Panc1 (cell line): ENCODE data around the gene ZNF519. TPM values are rescaled to one million over a fixed set of nuclear protein-coding genes. Genes with fewer than 3 reads are reported as not detected.

Experiments
- ATAC-seq: fragments of 200-7000 bp; cut with Tn5 transposase; 2 replicates; pipeline ENCODE4 v1.9.1; 2020; ENCODE audit warnings: mild to moderate bottlenecking, moderate library complexity
- BruUV-seq: library from RNA; stranded (reverse); fragments of 400-500 nt; replicated peaks from 2 replicates; lab custom pipeline; 2021; lab: Mats Ljungman, UMichigan
- CTCF ChIA-PET: fragments of 300-600 bp; sonication (Branson Sonifier 250); formaldehyde crosslinking; loops from one replicate; lab custom pipeline; 2022; ENCODE audit warnings: antibody characterized with exemption; lab: Charles Lee
- POLR2A ChIA-PET: fragments of 300-600 bp; sonication (Branson Sonifier 250); formaldehyde crosslinking; loops from one replicate; lab custom pipeline; 2022; ENCODE audit warnings: antibody characterized with exemption; lab: Charles Lee
- DNase-seq: peaks from one replicate; pipeline ENCODE4 v3.0.0-alpha.2; 2010; ENCODE audit warnings: low read depth, low spot score
- H3K27ac ChIP-seq: 2 replicates; pipeline ENCODE4 v1.5.1; 2011; ENCODE audit warnings: mild to moderate bottlenecking, low read length, inconsistent platforms
- H3K27me3 ChIP-seq: fragments of 200-500 bp; sonication (Bioruptor generic); 2 replicates; pipeline ENCODE4 v1.6.0; 2014; ENCODE audit warnings: low read length, inconsistent platforms; ENCODE audit not compliant: control insufficient read depth, insufficient read depth
- H3K36me3 ChIP-seq: fragments of 200-500 bp; sonication (Bioruptor generic); 2 replicates; pipeline ENCODE4 v1.5.1; 2014; ENCODE audit warnings: inconsistent platforms, mild to moderate bottlenecking, low read length, moderate library complexity; ENCODE audit not compliant: control insufficient read depth, insufficient read depth
- H3K4me1 ChIP-seq: 2 replicates; pipeline ENCODE4 v1.5.1; 2011; ENCODE audit warnings: inconsistent platforms, mild to moderate bottlenecking, low read length, moderate library complexity; ENCODE audit not compliant: control insufficient read depth, insufficient read depth
- H3K4me3 ChIP-seq, 2 experiments: 2 replicates each; pipeline ENCODE4 v1.5.1; 2011 to 2012; ENCODE audit warnings: low read depth in 2 of 2, low read length in 2 of 2, mild to moderate bottlenecking in 2 of 2, inconsistent platforms in 1 of 2, moderate library complexity in 1 of 2
- H3K9me3 ChIP-seq: fragments of 200-500 bp; sonication (Bioruptor generic); 2 replicates; pipeline ENCODE4 v1.5.1; 2014; ENCODE audit warnings: low read depth, mild to moderate bottlenecking, inconsistent platforms, low read length, moderate library complexity; ENCODE audit not compliant: control insufficient read depth, insufficient read depth
- POLR2AphosphoS5 ChIP-seq: IDR thresholded peaks from 2 replicates; pipeline ENCODE4 v1.6.1; 2012; ENCODE audit warnings: mild to moderate bottlenecking, low read depth, low read length, moderate library complexity
- SIN3A ChIP-seq: IDR thresholded peaks from 2 replicates; pipeline ENCODE4 v1.6.1; 2012; ENCODE audit warnings: low read depth, mild to moderate bottlenecking, low read length, moderate library complexity, borderline replicate concordance; ENCODE audit not compliant: insufficient read depth
- TCF7L2 ChIP-seq: IDR thresholded peaks from 2 replicates; pipeline ENCODE4 v1.6.1; 2011; ENCODE audit warnings: mild to moderate bottlenecking, low read depth, low read length, inconsistent platforms
- in situ Hi-C: cut with HindIII; loops from 2 replicates; pipeline ENCODE4 v1.10.0; 2016; ENCODE audit warnings: low sequenced_read_pairs, low pct_unique_long_range_greater_than_20kb
- intact Hi-C: fragments of 100-400 bp; cut with micrococcal nuclease; formaldehyde crosslinking; loops from one replicate; pipeline ENCODE4 v1.10.0; 2022; ENCODE audit not compliant: unreplicated experiment
- total RNA-seq: library from RNA; stranded (reverse); gene quantifications from one replicate; pipeline ENCODE4 v1.2.1, GENCODE V29; 2021; ENCODE audit not compliant: unreplicated experiment
- TF ChIP-seq, protein P1 (sequence below), 2 experiments: IDR thresholded peaks; 2 replicates each; pipeline ENCODE4 v1.6.1; 2011 to 2012; ENCODE audit warnings: low read depth in 2 of 2, control low read depth in 1 of 2, low read length in 1 of 2, mild to moderate bottlenecking in 1 of 2, moderate library complexity in 1 of 2; ENCODE audit not compliant: insufficient read depth in 1 of 2
- TF ChIP-seq, protein P2 (sequence below): fragments of 450-650 bp; IDR thresholded peaks from 2 replicates; pipeline ENCODE4 v1.5.1; 2017; ENCODE audit warnings: mild to moderate bottlenecking

The ZNF519 gene
- total RNA-seq, 1 experiment from 2014 or later, result 7.7 TPM

DNA sequence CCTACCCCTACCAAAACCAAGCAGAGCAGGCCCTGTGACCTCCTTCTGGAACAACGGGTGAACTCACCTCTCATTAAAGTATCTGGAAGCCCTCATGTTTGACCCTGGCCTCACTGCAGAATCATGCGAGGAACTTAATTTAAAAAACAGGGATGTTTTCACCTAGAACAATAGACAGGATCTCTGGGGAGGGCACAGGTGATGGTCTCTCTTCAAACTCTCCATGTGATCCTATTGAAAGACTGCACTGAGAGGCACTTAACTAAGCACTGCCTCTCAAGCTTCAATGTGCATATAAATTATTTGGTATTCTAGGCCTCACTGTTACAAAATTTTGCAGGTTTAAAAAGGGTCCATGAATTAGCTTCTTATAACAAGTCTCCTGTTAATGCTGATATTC, 7.5 kb downstream of the ZNF519 start:
- TF ChIP-seq, protein P1, sequence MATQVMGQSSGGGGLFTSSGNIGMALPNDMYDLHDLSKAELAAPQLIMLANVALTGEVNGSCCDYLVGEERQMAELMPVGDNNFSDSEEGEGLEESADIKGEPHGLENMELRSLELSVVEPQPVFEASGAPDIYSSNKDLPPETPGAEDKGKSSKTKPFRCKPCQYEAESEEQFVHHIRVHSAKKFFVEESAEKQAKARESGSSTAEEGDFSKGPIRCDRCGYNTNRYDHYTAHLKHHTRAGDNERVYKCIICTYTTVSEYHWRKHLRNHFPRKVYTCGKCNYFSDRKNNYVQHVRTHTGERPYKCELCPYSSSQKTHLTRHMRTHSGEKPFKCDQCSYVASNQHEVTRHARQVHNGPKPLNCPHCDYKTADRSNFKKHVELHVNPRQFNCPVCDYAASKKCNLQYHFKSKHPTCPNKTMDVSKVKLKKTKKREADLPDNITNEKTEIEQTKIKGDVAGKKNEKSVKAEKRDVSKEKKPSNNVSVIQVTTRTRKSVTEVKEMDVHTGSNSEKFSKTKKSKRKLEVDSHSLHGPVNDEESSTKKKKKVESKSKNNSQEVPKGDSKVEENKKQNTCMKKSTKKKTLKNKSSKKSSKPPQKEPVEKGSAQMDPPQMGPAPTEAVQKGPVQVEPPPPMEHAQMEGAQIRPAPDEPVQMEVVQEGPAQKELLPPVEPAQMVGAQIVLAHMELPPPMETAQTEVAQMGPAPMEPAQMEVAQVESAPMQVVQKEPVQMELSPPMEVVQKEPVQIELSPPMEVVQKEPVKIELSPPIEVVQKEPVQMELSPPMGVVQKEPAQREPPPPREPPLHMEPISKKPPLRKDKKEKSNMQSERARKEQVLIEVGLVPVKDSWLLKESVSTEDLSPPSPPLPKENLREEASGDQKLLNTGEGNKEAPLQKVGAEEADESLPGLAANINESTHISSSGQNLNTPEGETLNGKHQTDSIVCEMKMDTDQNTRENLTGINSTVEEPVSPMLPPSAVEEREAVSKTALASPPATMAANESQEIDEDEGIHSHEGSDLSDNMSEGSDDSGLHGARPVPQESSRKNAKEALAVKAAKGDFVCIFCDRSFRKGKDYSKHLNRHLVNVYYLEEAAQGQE (IDR thresholded peaks at IDR 0.05; ENCODE audit: insufficient read depth in 1 of 2, low read depth in 2 of 2, low read length in 1 of 2), result no peak
- TF ChIP-seq SIN3A (no peak), TCF7L2 (no peak), POLR2AphosphoS5 (no peak)
- TF ChIP-seq, protein P2, sequence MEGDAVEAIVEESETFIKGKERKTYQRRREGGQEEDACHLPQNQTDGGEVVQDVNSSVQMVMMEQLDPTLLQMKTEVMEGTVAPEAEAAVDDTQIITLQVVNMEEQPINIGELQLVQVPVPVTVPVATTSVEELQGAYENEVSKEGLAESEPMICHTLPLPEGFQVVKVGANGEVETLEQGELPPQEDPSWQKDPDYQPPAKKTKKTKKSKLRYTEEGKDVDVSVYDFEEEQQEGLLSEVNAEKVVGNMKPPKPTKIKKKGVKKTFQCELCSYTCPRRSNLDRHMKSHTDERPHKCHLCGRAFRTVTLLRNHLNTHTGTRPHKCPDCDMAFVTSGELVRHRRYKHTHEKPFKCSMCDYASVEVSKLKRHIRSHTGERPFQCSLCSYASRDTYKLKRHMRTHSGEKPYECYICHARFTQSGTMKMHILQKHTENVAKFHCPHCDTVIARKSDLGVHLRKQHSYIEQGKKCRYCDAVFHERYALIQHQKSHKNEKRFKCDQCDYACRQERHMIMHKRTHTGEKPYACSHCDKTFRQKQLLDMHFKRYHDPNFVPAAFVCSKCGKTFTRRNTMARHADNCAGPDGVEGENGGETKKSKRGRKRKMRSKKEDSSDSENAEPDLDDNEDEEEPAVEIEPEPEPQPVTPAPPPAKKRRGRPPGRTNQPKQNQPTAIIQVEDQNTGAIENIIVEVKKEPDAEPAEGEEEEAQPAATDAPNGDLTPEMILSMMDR, result no peak
- Histone ChIP-seq H3K36me3 (no peaks in the 10 kb centered on the region; the same call in 1 of the 2 replicates), H3K9me3 (0 out of 2 replicates have a peak, but pooled peaks cover 3% of the 10 kb centered on the region), H3K4me1 (no peaks in the 10 kb centered on the region), H3K4me3 (no peak overlapping the region), H3K27me3 (no peaks in the 10 kb centered on the region), H3K27ac (no peak overlapping the region)
- in situ Hi-C loops (no loop called here), intact Hi-C loops (no loop called here)
- CTCF ChIA-PET, result no interaction called here
- POLR2A ChIA-PET, result no interaction called here
- no TSS peak for BruUV-seq
- DNase-seq, result no peak
- ATAC-seq, result no peak

DNA sequence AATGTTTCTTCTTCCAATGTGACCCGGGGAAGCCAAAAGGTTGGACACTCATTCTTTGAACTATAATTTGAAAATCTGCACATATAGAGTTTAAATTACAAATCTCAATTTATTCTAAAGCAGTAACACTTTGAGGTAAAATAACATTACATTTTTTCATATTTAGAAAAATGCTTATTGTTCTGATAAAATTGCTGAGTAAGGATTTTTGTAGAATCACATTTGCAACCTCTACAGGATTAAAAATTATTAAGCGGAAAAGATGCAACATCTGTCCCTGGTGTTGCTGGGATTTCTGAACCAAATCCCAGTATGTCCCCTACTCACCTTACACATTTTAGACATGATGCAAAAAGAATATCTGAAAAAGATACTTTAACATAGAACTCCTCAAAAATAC, 10.1 kb downstream of the ZNF519 start:
- ChIA-PET POLR2A (no interaction called here), CTCF (no interaction called here)
- no peak for ATAC-seq
- Histone ChIP-seq H3K4me1 (no peaks in the 10 kb centered on the region), H3K4me3 (no peak overlapping the region), H3K36me3 (no peaks in the 10 kb centered on the region; the same call in 1 of the 2 replicates), H3K27me3 (no peaks in the 10 kb centered on the region), H3K27ac (no peak overlapping the region), H3K9me3 (0 out of 2 replicates have a peak, but pooled peaks cover 3% of the 10 kb centered on the region)
- no peak for DNase-seq
- BruUV-seq, result no TSS peak
- TF ChIP-seq, protein P1 (IDR thresholded peaks at IDR 0.05; ENCODE audit: insufficient read depth in 1 of 2, low read depth in 2 of 2, low read length in 1 of 2), result no peak
- no peak for TF ChIP-seq TCF7L2
- TF ChIP-seq, protein P2, result no peak
- TF ChIP-seq SIN3A, result no peak
- TF ChIP-seq POLR2AphosphoS5, result no peak
- in situ Hi-C loops, result no loop called here
- intact Hi-C loops, result no loop called here
